Natural killer cell (primary cell): ENCODE results near the gene UROC1. TPM values are rescaled to one million over a fixed set of nuclear protein-coding genes. Genes with fewer than 3 reads are reported as not detected.
A peak's percentile ranks its signal among the peaks of the same experiment; 100 is the strongest.

Experiments
- ATAC-seq, 3 donors: fragments of 150-1000 bp in 2 of 3; fragments of 200-7000 bp in 1 of 3; cut with Tn5 transposase; 1 replicate in 1 of 3; 2 replicates in 2 of 3; pipeline ENCODE4 v1.10.0; 2021; ENCODE audit warnings: mild to moderate bottlenecking in 2 of 3, moderate library complexity in 2 of 3
- DNase-seq, 2 donors: peaks; one replicate each; pipeline versions ENCODE4 v3.0.0 to v3.0.0-alpha.2; 2013 to 2021; ENCODE audit warnings: mixed read lengths in 1 of 2
- H3K27ac ChIP-seq: one replicate; pipeline ENCODE4 v1.5.1; 2013; ENCODE audit warnings: mild to moderate bottlenecking, low read length
- H3K27me3 ChIP-seq: one replicate; pipeline ENCODE4 v1.6.1; 2013; ENCODE audit warnings: low read length; ENCODE audit not compliant: control insufficient read depth, insufficient read depth
- H3K36me3 ChIP-seq: one replicate; pipeline ENCODE4 v1.6.1; 2013; ENCODE audit warnings: low read length; ENCODE audit not compliant: control insufficient read depth, insufficient read depth
- H3K4me1 ChIP-seq: one replicate; pipeline ENCODE4 v1.6.1; 2013; ENCODE audit warnings: low read length; ENCODE audit not compliant: control insufficient read depth, insufficient read depth
- H3K4me3 ChIP-seq: one replicate; pipeline ENCODE4 v1.5.1; 2013; ENCODE audit warnings: low read length
- H3K9me3 ChIP-seq: one replicate; pipeline ENCODE4 v1.6.1; 2013; ENCODE audit warnings: low read length; ENCODE audit not compliant: control insufficient read depth, insufficient read depth
- H3K27ac Mint-ChIP-seq, 2 donors: one replicate each; pipeline ENCODE4 v1.8.0; 2022; ENCODE audit warnings: mild to moderate bottlenecking in 2 of 2, mixed read lengths in 2 of 2, moderate library complexity in 1 of 2
- H3K27me3 Mint-ChIP-seq, 2 donors: one replicate each; pipeline ENCODE4 v1.8.0; 2022; ENCODE audit warnings: low read depth in 2 of 2, mixed read lengths in 2 of 2
- H3K36me3 Mint-ChIP-seq: one replicate; pipeline ENCODE4 v1.8.0; 2022; ENCODE audit warnings: mixed read lengths
- H3K4me1 Mint-ChIP-seq, 2 donors: one replicate each; pipeline ENCODE4 v1.8.0; 2022; ENCODE audit warnings: mixed read lengths in 2 of 2
- H3K4me3 Mint-ChIP-seq: one replicate; pipeline ENCODE4 v1.8.0; 2022; ENCODE audit warnings: mild to moderate bottlenecking, moderate library complexity, mixed read lengths
- H3K9me3 Mint-ChIP-seq, 2 donors: one replicate each; pipeline ENCODE4 v1.8.0; 2022; ENCODE audit warnings: mixed read lengths in 2 of 2
- CTCF ChIP-seq: fragments of 200-600 bp; IDR thresholded peaks from one replicate; pipeline ENCODE4 v1.8.0; 2022; ENCODE audit warnings: antibody characterized with exemption
- WGBS: methylation state at CpG from one replicate; pipeline ENCODE4 v1.1.7; 2013; ENCODE audit warnings: missing lambda C conversion rate; ENCODE audit not compliant: insufficient coverage; 5-methylcytosine and 5-hydroxymethylcytosine counted together
- intact Hi-C: fragments of 100-400 bp; cut with micrococcal nuclease; formaldehyde crosslinking; loops from one replicate; pipeline ENCODE4 v1.14.2; 2022
- total RNA-seq, 4 donors: library from RNA; stranded (reverse); fragments of 120-200 nt in 1 of 4; gene quantifications; one replicate each; pipeline versions ENCODE4 v1.2.3 to v1.2.4, GENCODE V29; 2013 to 2022

The UROC1 gene
- total RNA-seq, 3 donors from 2014 or later (not counting 1 experiment from before 2014, with no cell fraction given), result not detected

DNA sequence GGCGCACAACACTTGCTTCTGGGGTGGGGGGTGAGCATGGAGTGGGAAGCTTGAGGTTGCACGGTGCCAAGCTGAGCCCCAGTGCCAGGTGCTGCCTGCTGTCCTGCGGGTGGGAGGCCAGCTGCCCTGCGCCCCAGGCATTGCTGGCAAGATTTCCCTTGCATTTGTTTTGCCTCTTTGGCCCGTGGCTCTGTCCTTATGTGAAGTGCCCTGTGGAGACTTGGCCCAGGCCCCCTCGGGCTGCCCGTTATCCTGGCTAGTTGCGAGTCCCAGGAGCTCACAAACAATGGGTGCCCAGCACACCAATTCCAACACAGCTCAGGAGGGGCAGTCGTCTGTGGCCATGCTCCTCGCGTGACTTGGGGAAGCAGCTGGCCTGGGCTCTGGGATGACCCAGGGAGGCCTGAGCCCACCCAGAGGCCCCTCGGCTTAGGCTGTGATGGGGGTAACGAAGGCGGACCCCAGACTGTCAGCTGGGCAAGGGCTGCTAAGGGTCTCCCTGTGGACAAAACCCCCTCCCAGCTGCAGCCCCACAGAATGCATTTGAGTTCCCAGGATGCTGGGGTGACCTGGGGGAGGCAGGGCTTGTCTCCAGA, 35.2 kb upstream of the UROC1 start:
- H3K27me3 Mint-ChIP-seq, result no peaks in the 10 kb centered on the region
- H3K4me1 Mint-ChIP-seq, result no peaks in the 10 kb centered on the region
- WGBS, result 90% methylated on average over 14 of the region's 14 CpGs
- Histone ChIP-seq H3K27me3 (no peaks in the 10 kb centered on the region), H3K4me3 (no peak overlapping the region), H3K27ac (no peak overlapping the region), H3K4me1 (no peaks in the 10 kb centered on the region), H3K9me3 (no peaks in the 10 kb centered on the region), H3K36me3 (no peaks in the 10 kb centered on the region)
- no peak for TF ChIP-seq CTCF
- H3K9me3 Mint-ChIP-seq, result no peaks in the 10 kb centered on the region
- intact Hi-C loops, result no loop called here
- H3K36me3 Mint-ChIP-seq, result no peaks in the 10 kb centered on the region
- DNase-seq (peak in 1 of 2 donors; percentile 3), ATAC-seq (no peak)
- no peak overlapping the region for H3K4me3 Mint-ChIP-seq
- no peak overlapping the region for H3K27ac Mint-ChIP-seq

GRCh38 chr3:126551839-126552687, 34.5 kb upstream of the UROC1 start:
- intact Hi-C loops, result no loop called here
- WGBS, result 73% methylated on average over 17 of the region's 17 CpGs
- Histone ChIP-seq H3K27ac (no peak overlapping the region), H3K4me3 (no peak overlapping the region), H3K36me3 (no peaks in the 10 kb centered on the region), H3K9me3 (no peaks in the 10 kb centered on the region), H3K27me3 (no peaks in the 10 kb centered on the region), H3K4me1 (no peaks in the 10 kb centered on the region)
- no peaks in the 10 kb centered on the region for H3K4me1 Mint-ChIP-seq
- no peaks in the 10 kb centered on the region for H3K9me3 Mint-ChIP-seq
- no peak for TF ChIP-seq CTCF
- ATAC-seq, result no peak
- peaks cover 0 to 7% of the 10 kb centered on the region in 2 donors for H3K27me3 Mint-ChIP-seq
- DNase-seq, result peak in 1 of 2 donors; percentile 5
- H3K4me3 Mint-ChIP-seq, result no peak overlapping the region
- H3K36me3 Mint-ChIP-seq, result no peaks in the 10 kb centered on the region
- no peak overlapping the region for H3K27ac Mint-ChIP-seq

- Mint-ChIP-seq H3K36me3 (no peaks in the 10 kb centered on the region), H3K27ac (no peak overlapping the region), H3K9me3 (no peaks in the 10 kb centered on the region), H3K27me3 (peaks cover 0 to 10% of the 10 kb centered on the region in 2 donors), H3K4me1 (no peaks in the 10 kb centered on the region), H3K4me3 (no peak overlapping the region)
- intact Hi-C loops, result no loop called here
- TF ChIP-seq CTCF, result no peak
- WGBS, result 47% methylated on average over 13 of the region's 13 CpGs
- Histone ChIP-seq H3K27me3 (no peaks in the 10 kb centered on the region), H3K36me3 (no peaks in the 10 kb centered on the region), H3K9me3 (no peaks in the 10 kb centered on the region), H3K4me3 (no peak overlapping the region), H3K4me1 (no peaks in the 10 kb centered on the region), H3K27ac (no peak overlapping the region)
- no peak for ATAC-seq
- DNase-seq, result peak in 1 of 2 donors; percentile 7
Measured at GRCh38 chr3:126551121-126551838, 33.7 kb upstream of the UROC1 start.
